ENCODE measurements around the gene SPOCK1.

The SPOCK1 gene

GRCh38 chr5:137158691-137159090 lies 340.4 kb downstream of the SPOCK1 start:
- no peak for DNase-seq (ENCODE audit: low read depth, low spot score)

GRCh38 chr5:137156180-137156579 lies 342.9 kb downstream of the SPOCK1 start:
- no peak for DNase-seq (ENCODE audit: low read depth, low spot score)

- no peak for DNase-seq (ENCODE audit: low read depth, low spot score)
Measured at GRCh38 chr5:137155261-137156000, 343.7 kb downstream of the SPOCK1 start.

GRCh38 chr5:137152616-137153015 lies 346.5 kb downstream of the SPOCK1 start:
- DNase-seq (ENCODE audit: low read depth, low spot score): no peak

- DNase-seq (ENCODE audit: low read depth, low spot score): no peak
Measured at GRCh38 chr5:137148655-137149054, 350.5 kb downstream of the SPOCK1 start.

GRCh38 chr5:137148159-137148558 lies 351.0 kb downstream of the SPOCK1 start:
- no peak for DNase-seq (ENCODE audit: low read depth, low spot score)

- DNase-seq (ENCODE audit: low read depth, low spot score): no peak
Measured at GRCh38 chr5:137147346-137147745, 351.8 kb downstream of the SPOCK1 start.

- DNase-seq (ENCODE audit: low read depth, low spot score): no peak
Measured at GRCh38 chr5:137146402-137146890, 352.7 kb downstream of the SPOCK1 start.

GRCh38 chr5:137145721-137146120 lies 353.4 kb downstream of the SPOCK1 start:
- no peak for DNase-seq (ENCODE audit: low read depth, low spot score)

GRCh38 chr5:137144656-137145055 lies 354.5 kb downstream of the SPOCK1 start:
- DNase-seq (ENCODE audit: low read depth, low spot score): no peak

- DNase-seq (ENCODE audit: low read depth, low spot score): no peak
Measured at GRCh38 chr5:137142764-137143605, 356.1 kb downstream of the SPOCK1 start.

GRCh38 chr5:137142346-137142745 lies 356.8 kb downstream of the SPOCK1 start:
- no peak for DNase-seq (ENCODE audit: low read depth, low spot score)

- no peak for DNase-seq (ENCODE audit: low read depth, low spot score)
Measured at GRCh38 chr5:137141779-137142178, 357.3 kb downstream of the SPOCK1 start.

- DNase-seq (ENCODE audit: low read depth, low spot score): no peak
Measured at GRCh38 chr5:137136991-137137632, 362.0 kb downstream of the SPOCK1 start.

GRCh38 chr5:137134920-137135532 lies 364.1 kb downstream of the SPOCK1 start:
- DNase-seq (ENCODE audit: low read depth, low spot score): no peak

GRCh38 chr5:137129886-137130680 lies 369.0 kb downstream of the SPOCK1 start:
- no peak for DNase-seq (ENCODE audit: low read depth, low spot score)

- no peak for DNase-seq (ENCODE audit: low read depth, low spot score)
Measured at GRCh38 chr5:137128012-137128411, 371.1 kb downstream of the SPOCK1 start.

GRCh38 chr5:137126829-137127228 lies 372.3 kb downstream of the SPOCK1 start:
- DNase-seq (ENCODE audit: low read depth, low spot score): no peak

- no peak for DNase-seq (ENCODE audit: low read depth, low spot score)
Measured at GRCh38 chr5:137122558-137122957, 376.6 kb downstream of the SPOCK1 start.

- DNase-seq (ENCODE audit: low read depth, low spot score): no peak
Measured at GRCh38 chr5:137122075-137122474, 377.1 kb downstream of the SPOCK1 start.

GRCh38 chr5:137119321-137119720 lies 379.8 kb downstream of the SPOCK1 start:
- no peak for DNase-seq (ENCODE audit: low read depth, low spot score)

All from activated naive CD8-positive, alpha-beta T cell treated with anti-CD3 and anti-CD28 coated beads, Interleukin-2, amount 50 U/mL, for 16 hours (primary cell).